ENCODE measurements around the gene CACNB4. TPM values are rescaled to one million over a fixed set of nuclear protein-coding genes. Genes with fewer than 3 reads are reported as not detected.

The CACNB4 gene
- total and polyA plus RNA-seq, 9 of the 15 experiments (the other 6 are each of a cell fraction or from before 2014, with no cell fraction given) = 0.01 to 0.20 (median 0.04) TPM; not detected in 1

GRCh38 chr2:151919786-151920185 lies 179.1 kb downstream of the CACNB4 start:
- Histone ChIP-seq H3K4me1 (replicated peaks in 1 of 2; ENCODE audit: control insufficient read depth in 2 of 2, insufficient read depth in 2 of 2, low read length in 2 of 2) (peaks cover 0 to 3% of the 10 kb centered on the region in 2 experiments; a peak in 3 of 5 replicates), H4K20me1 (replicated peaks; ENCODE audit: control insufficient read depth, insufficient read depth, low read length) (no peaks in the 10 kb centered on the region), H2AFZ (ENCODE audit: low read depth, low read length) (no peak overlapping the region), H3K36me3 (ENCODE audit: control insufficient read depth, insufficient read depth, low read length) (no peaks in the 10 kb centered on the region), H3K4me3 (no peak overlapping the region), H3K4me2 (ENCODE audit: insufficient read depth, low read length) (no peak overlapping the region), H3K9me3 (replicated peaks; ENCODE audit: control insufficient read depth, insufficient read depth, low read depth, low read length) (no peaks in the 10 kb centered on the region), H3K27me3 (ENCODE audit: control insufficient read depth in 2 of 2, insufficient read depth in 2 of 2, low read length in 2 of 2) (peaks cover 2 to 12% of the 10 kb centered on the region in 2 experiments; a peak in 2 of 5 replicates), H3K79me2 (ENCODE audit: control insufficient read depth, insufficient read depth, low read length) (no peaks in the 10 kb centered on the region), H3K9ac (ENCODE audit: insufficient read depth in 1 of 2, low read depth in 2 of 2, low read length in 2 of 2) (no peak overlapping the region), H3K9me1 (ENCODE audit: control insufficient read depth, insufficient read depth, low read length) (no peaks in the 10 kb centered on the region), H3K27ac (ENCODE audit: extremely low read depth, low read depth, low read length) (no peak overlapping the region)
- no peak for DNase-seq (ENCODE audit: extremely low read depth in 1 of 4, low spot score in 3 of 4)
- WGBS (ENCODE audit: insufficient coverage, low coverage, missing lambda C conversion rate) = 0% methylated on average over 1 of the region's 1 CpG
- ChIA-PET CTCF (ENCODE audit: low intra/inter-chr PET ratio) (no interaction called here), POLR2A (interaction anchor here (0.6 kb wide), 1 partner anchor 453 kb away, joined by 3 read pairs; no protein-coding TSS in a partner anchor)
- FAIRE-seq = no peak
- in situ Hi-C loops (cut with MboI) = no loop called here
- no peak for ATAC-seq
- BruUV-seq (replicated peaks) = no TSS peak
- intact Hi-C loops (cut with micrococcal nuclease) = no loop called here
- TF ChIP-seq ZNF175 (CRISPR knock-in tag; IDR thresholded peaks at IDR 0.05; ENCODE audit: low read depth) (no peak), ZNF449 (CRISPR knock-in tag; IDR thresholded peaks at IDR 0.05) (no peak), ZNF212 (CRISPR knock-in tag; IDR thresholded peaks at IDR 0.05) (no peak), TRIM25 (IDR thresholded peaks at IDR 0.05; ENCODE audit: borderline replicate concordance) (no peak), CCNT2 (IDR thresholded peaks at IDR 0.05; ENCODE audit: borderline replicate concordance, extremely low read depth, insufficient read length, low read depth, low read length) (no peak), KDM4B (IDR thresholded peaks at IDR 0.05; ENCODE audit: borderline replicate concordance in 2 of 2, low read depth in 1 of 2) (no peak), ZBTB17 (CRISPR knock-in tag; IDR thresholded peaks at IDR 0.05) (no peak), ARID2 (IDR thresholded peaks at IDR 0.05) (no peak), ZNF518B (CRISPR knock-in tag; IDR thresholded peaks at IDR 0.05) (no peak), CHD4 (IDR thresholded peaks at IDR 0.05; ENCODE audit: insufficient read depth, insufficient replicate concordance, low read depth, low read length, poor library complexity, severe bottlenecking) (no peak), SIN3A (IDR thresholded peaks at IDR 0.05; ENCODE audit: borderline replicate concordance in 2 of 2, control insufficient read depth in 1 of 2, low read depth in 2 of 2, low read length in 2 of 2) (no peak), JUND (IDR thresholded peaks at IDR 0.05; ENCODE audit: borderline replicate concordance, low read depth, low read length) (no peak), JUND (tag; IDR thresholded peaks at IDR 0.05; ENCODE audit: borderline replicate concordance, low read depth, low read length) (no peak), RAD21 (CRISPR knock-in tag; conservative IDR thresholded peaks at IDR 0.05 in 1 of 2, IDR thresholded peaks at IDR 0.05 in 1 of 2) (no peak), CBX2 (IDR thresholded peaks at IDR 0.05; ENCODE audit: insufficient read depth, low read length, poor library complexity, severe bottlenecking) (no peak)

All from K562 (cell line).